SKM-1 treated with dmso at 0.1 percent for 144 hours (cell line): ENCODE measurements around the gene ST6GALNAC6.
A peak's percentile ranks its signal among the peaks of the same experiment; 100 is the strongest.
"Not testable (repeated sequence)": the region's sequence is repeated elsewhere in the genome, so short reads cannot be mapped to it uniquely, and the experiment has no call there.

ENCODE experiments used
- DNase-seq: peaks from one replicate; lab custom pipeline; 2025; ENCODE audit not compliant: unreplicated experiment; lab: John Stamatoyannopoulos, UW

ST6GALNAC6 gene

DNA sequence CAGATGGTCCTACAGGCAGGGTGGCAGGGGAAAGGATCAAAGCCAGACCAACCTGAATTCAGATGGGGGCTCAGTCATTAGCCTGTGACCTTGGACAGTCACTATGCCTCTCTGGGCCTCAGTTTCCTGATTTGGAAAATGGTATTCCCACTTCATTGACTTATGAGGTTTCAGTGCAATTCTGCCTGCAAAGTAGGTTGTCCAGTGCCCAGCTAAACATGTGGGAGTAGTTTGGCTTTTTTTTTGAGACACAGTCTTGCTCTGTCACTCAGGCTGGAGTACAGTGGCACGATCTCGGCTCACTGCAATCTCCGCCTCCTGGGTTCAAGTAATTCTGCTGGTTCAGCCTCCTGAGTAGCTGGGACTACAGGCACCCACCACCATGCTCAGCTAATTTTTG is 62.8 kb downstream of the ST6GALNAC6 start:
- not testable (repeated sequence) for DNase-seq

DNA sequence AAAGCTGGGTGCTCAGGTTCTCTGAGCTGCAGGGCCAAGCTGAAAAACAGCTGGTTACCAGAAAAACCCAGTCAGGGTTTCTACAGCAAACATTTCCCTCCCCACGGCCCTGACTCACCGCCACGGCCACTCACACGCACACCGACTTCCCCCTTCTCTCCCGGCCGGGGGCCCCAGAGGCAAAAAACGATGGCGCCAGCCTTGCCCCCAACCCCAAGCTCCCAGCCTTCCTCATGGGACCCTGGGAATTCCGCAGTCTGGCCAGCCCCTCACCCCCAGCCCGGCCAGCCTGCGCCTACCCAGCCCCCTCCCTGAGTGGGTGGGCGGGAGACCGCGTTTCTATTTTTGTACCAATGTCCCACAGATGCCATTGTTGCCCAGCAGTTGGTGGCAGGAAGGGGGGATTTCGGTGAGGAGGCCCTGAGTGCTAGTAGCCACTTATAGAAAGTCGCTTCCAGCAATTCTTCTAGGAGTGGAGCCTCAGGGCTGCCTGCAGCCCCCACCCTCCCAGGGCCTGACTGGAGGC is 63.3 kb downstream of the ST6GALNAC6 start:
- peak; percentile 66 for DNase-seq
